ENCODE results near the gene PEX14.
A peak's percentile ranks its signal among the peaks of the same experiment; 100 is the strongest.

Gene PEX14

GRCh38 chr1:10429868-10430215, 44.9 kb upstream of the PEX14 start:
- Histone ChIP-seq H3K27ac (replicated peaks) (peak overlapping the region; percentile 82), H3K4me3 (replicated peaks; ENCODE audit: insufficient read depth, low read length) (peak overlapping the region; percentile 98), H3K27me3 (ENCODE audit: insufficient read depth, poor library complexity, severe bottlenecking) (no peaks in the 10 kb centered on the region)
- peak in 1 of 2 experiments; percentile 51 for DNase-seq (ENCODE audit: low read depth in 1 of 2, low spot score in 1 of 2)
- TF ChIP-seq SPI1 (IDR thresholded peaks at IDR 0.05; ENCODE audit: borderline replicate concordance, low read depth) = no peak; the same call in 1 of the 2 replicates
- no peak for TF ChIP-seq REST (IDR thresholded peaks at IDR 0.05; ENCODE audit: insufficient replicate concordance, low read depth)
- no peak for TF ChIP-seq POLR2AphosphoS5 (IDR thresholded peaks at IDR 0.05; ENCODE audit: low read depth)
- TF ChIP-seq CTCF (IDR thresholded peaks at IDR 0.05; ENCODE audit: insufficient read depth, low read length) = no peak
- no peak for TF ChIP-seq GABPA (IDR thresholded peaks at IDR 0.05; ENCODE audit: low read depth)

- peak within 1 kb of the TSS; percentile 98 for H3K4me3 ChIP-seq (replicated peaks; ENCODE audit: insufficient read depth, low read length)
- TF ChIP-seq REST (IDR thresholded peaks at IDR 0.05; ENCODE audit: insufficient replicate concordance, low read depth) (no peak), CTCF (IDR thresholded peaks at IDR 0.05; ENCODE audit: insufficient read depth, low read length) (peak; percentile 92), SPI1 (IDR thresholded peaks at IDR 0.05; ENCODE audit: borderline replicate concordance, low read depth) (peak; percentile 47; the same call in 1 of the 2 replicates), POLR2AphosphoS5 (IDR thresholded peaks at IDR 0.05; ENCODE audit: low read depth) (peak; percentile 66), GABPA (IDR thresholded peaks at IDR 0.05; ENCODE audit: low read depth) (no peak)
These were observed 44.3 kb upstream of the PEX14 start, which contains the start of gene CENPS for GRCh38 chr1:10430216-10431069. Gene CENPS, plus strand, starts transcription at chr1:10430433. Its CDS starts 85 bp downstream, at chr1:10430518.

GRCh38 chr1:10431070-10431730, 43.5 kb upstream of the PEX14 start:
- Histone ChIP-seq H3K27me3 (ENCODE audit: insufficient read depth, poor library complexity, severe bottlenecking) (no peaks in the 10 kb centered on the region), H3K4me3 (replicated peaks; ENCODE audit: insufficient read depth, low read length) (peak overlapping the region; percentile 98), H3K27ac (replicated peaks) (peak overlapping the region; percentile 82)
- peak in 1 of 2 experiments; percentile 25 for DNase-seq (ENCODE audit: low read depth in 1 of 2, low spot score in 1 of 2)
- TF ChIP-seq SPI1 (IDR thresholded peaks at IDR 0.05; ENCODE audit: borderline replicate concordance, low read depth) (no peak), GABPA (IDR thresholded peaks at IDR 0.05; ENCODE audit: low read depth) (no peak), POLR2AphosphoS5 (IDR thresholded peaks at IDR 0.05; ENCODE audit: low read depth) (no peak), REST (IDR thresholded peaks at IDR 0.05; ENCODE audit: insufficient replicate concordance, low read depth) (no peak), CTCF (IDR thresholded peaks at IDR 0.05; ENCODE audit: insufficient read depth, low read length) (no peak)

More at GRCh38 chr1:10430216-10431069, 44.3 kb upstream of the PEX14 start, which contains the start of gene CENPS:
- Histone ChIP-seq H3K27me3 (ENCODE audit: insufficient read depth, poor library complexity, severe bottlenecking) (no peaks in the 10 kb centered on the region), H3K27ac (replicated peaks) (peak within 1 kb of the TSS; percentile 82)
- DNase-seq (ENCODE audit: low read depth in 1 of 2, low spot score in 1 of 2) = peak; percentile 76 to 79

Data from HL-60 (cell line).